A673 (cell line): ENCODE results near the gene SCML2. TPM values are rescaled to one million over a fixed set of nuclear protein-coding genes. Genes with fewer than 3 reads are reported as not detected.

Experiments
- BruUV-seq: library from RNA; stranded (reverse); fragments of 400-500 nt; replicated peaks from 2 replicates; lab custom pipeline; 2021; lab: Mats Ljungman, UMichigan
- CTCF ChIA-PET: fragments of 300-600 bp; sonication (Branson Sonifier 250); formaldehyde crosslinking; loops from one replicate; lab custom pipeline; 2022; ENCODE audit warnings: antibody characterized with exemption; lab: Charles Lee
- POLR2A ChIA-PET: fragments of 300-600 bp; sonication (Branson Sonifier 250); formaldehyde crosslinking; loops from one replicate; lab custom pipeline; 2022; ENCODE audit warnings: antibody characterized with exemption; ENCODE audit not compliant: low non-redundant PET; lab: Charles Lee
- DNase-seq: peaks from one replicate; pipeline ENCODE4 v3.0.0-alpha.2; 2015; ENCODE audit warnings: low spot score
- H3K27ac ChIP-seq: fragments of 200-600 bp; sonication (generic); 2 replicates; pipeline ENCODE4 v1.5.1; 2016; ENCODE audit warnings: mixed run types, low read depth, mild to moderate bottlenecking, mixed read lengths, antibody characterized with exemption, low read length; ENCODE audit not compliant: poor library complexity, severe bottlenecking
- H3K27me3 ChIP-seq: fragments of 200-600 bp; sonication (generic); replicated peaks from 2 replicates; pipeline ENCODE4 v1.6.1; 2017; ENCODE audit warnings: mixed run types, low read depth, mild to moderate bottlenecking, mixed read lengths, antibody characterized with exemption, low read length; ENCODE audit not compliant: insufficient read depth, poor library complexity
- H3K36me3 ChIP-seq: fragments of 200-600 bp; sonication (generic); 2 replicates; pipeline ENCODE4 v1.6.1; 2016; ENCODE audit warnings: mixed run types, mild to moderate bottlenecking, mixed read lengths, antibody characterized with exemption, low read length; ENCODE audit not compliant: insufficient read depth, poor library complexity, severe bottlenecking
- H3K4me1 ChIP-seq: fragments of 200-600 bp; sonication (generic); 2 replicates; pipeline ENCODE4 v1.6.1; 2017; ENCODE audit warnings: mixed run types, mild to moderate bottlenecking, mixed read lengths, antibody characterized with exemption, low read length; ENCODE audit not compliant: insufficient read depth, poor library complexity, severe bottlenecking
- H3K4me3 ChIP-seq: fragments of 200-600 bp; sonication (generic); 2 replicates; pipeline ENCODE4 v1.5.1; 2016; ENCODE audit warnings: low read depth, mixed run types, mild to moderate bottlenecking, mixed read lengths, low read length; ENCODE audit not compliant: poor library complexity, severe bottlenecking
- H3K9me3 ChIP-seq: fragments of 200-600 bp; sonication (generic); 2 replicates; pipeline ENCODE4 v1.6.1; 2016; ENCODE audit warnings: mixed run types, low read depth, mild to moderate bottlenecking, mixed read lengths, antibody characterized with exemption, low read length; ENCODE audit not compliant: poor library complexity, severe bottlenecking
- EZH2 ChIP-seq: fragments of 200-600 bp; sonication (generic); IDR thresholded peaks from 2 replicates; pipeline ENCODE4 v1.6.1; 2017; ENCODE audit warnings: borderline replicate concordance, low read depth, mild to moderate bottlenecking, mixed read lengths, antibody characterized with exemption, low read length; ENCODE audit not compliant: poor library complexity, severe bottlenecking
- intact Hi-C: fragments of 100-400 bp; cut with micrococcal nuclease; formaldehyde crosslinking; loops from one replicate; pipeline ENCODE4 v1.10.0; 2022; ENCODE audit not compliant: unreplicated experiment
- total RNA-seq: library from RNA; stranded (reverse); gene quantifications from 2 replicates; pipeline ENCODE4 v1.2.3, GENCODE V29; 2021
- TF ChIP-seq, protein P1 (sequence below): fragments of 300-800, 200-600 bp; sonication (generic); conservative IDR thresholded peaks from 2 replicates; pipeline ENCODE4 v1.5.1; 2017; ENCODE audit warnings: low read depth, mild to moderate bottlenecking, antibody characterized with exemption, low read length, moderate library complexity, mixed read lengths

SCML2 gene
- total RNA-seq, 1 experiment from 2014 or later, result 13.9 TPM

- Histone ChIP-seq H3K27me3 (no peaks in the 10 kb centered on the region), H3K4me1 (no peaks in the 10 kb centered on the region), H3K9me3 (no peaks in the 10 kb centered on the region), H3K36me3 (no peaks in the 10 kb centered on the region), H3K27ac (no peak overlapping the region), H3K4me3 (no peak overlapping the region)
- TF ChIP-seq, protein P1, sequence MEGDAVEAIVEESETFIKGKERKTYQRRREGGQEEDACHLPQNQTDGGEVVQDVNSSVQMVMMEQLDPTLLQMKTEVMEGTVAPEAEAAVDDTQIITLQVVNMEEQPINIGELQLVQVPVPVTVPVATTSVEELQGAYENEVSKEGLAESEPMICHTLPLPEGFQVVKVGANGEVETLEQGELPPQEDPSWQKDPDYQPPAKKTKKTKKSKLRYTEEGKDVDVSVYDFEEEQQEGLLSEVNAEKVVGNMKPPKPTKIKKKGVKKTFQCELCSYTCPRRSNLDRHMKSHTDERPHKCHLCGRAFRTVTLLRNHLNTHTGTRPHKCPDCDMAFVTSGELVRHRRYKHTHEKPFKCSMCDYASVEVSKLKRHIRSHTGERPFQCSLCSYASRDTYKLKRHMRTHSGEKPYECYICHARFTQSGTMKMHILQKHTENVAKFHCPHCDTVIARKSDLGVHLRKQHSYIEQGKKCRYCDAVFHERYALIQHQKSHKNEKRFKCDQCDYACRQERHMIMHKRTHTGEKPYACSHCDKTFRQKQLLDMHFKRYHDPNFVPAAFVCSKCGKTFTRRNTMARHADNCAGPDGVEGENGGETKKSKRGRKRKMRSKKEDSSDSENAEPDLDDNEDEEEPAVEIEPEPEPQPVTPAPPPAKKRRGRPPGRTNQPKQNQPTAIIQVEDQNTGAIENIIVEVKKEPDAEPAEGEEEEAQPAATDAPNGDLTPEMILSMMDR, result no peak
- no peak for TF ChIP-seq EZH2
- CTCF ChIA-PET, result no interaction called here
- intact Hi-C loops, result no loop called here
- no TSS peak for BruUV-seq
- POLR2A ChIA-PET, result no interaction called here
- no peak for DNase-seq
Observed at GRCh38 chrX:18194688-18195087, 159.8 kb downstream of the SCML2 start.

Other genes with a start within 250 kb of the SCML2 start
- gene BEND2, start 133.8 kb downstream of the SCML2 start, total RNA-seq, result not detected in 2 replicates
- 7.5 and 9.2 TPM in 2 replicates for gene CDKL5, start 70.9 kb upstream of the SCML2 start, total RNA-seq